Stomach (tissue), 9 donors: ENCODE data around the gene SPATA2. TPM values are rescaled to one million over a fixed set of nuclear protein-coding genes. Genes with fewer than 3 reads are reported as not detected.
A peak's percentile ranks its signal among the peaks of the same experiment; 100 is the strongest.

Experiments
- DNase-seq, 2 donors: peaks; one replicate each; pipeline versions ENCODE4 v3.0.0 to v3.0.0-alpha.2; 2013 to 2019
- H3K27ac ChIP-seq, 5 donors: fragments of 200-600 bp in 4 of 5; sonication (generic) in 4 of 5; one replicate each; pipeline ENCODE4 v1.5.1; 2013 to 2019; ENCODE audit warnings: mild to moderate bottlenecking in 1 of 5, moderate library complexity in 1 of 5
- H3K27me3 ChIP-seq, 3 donors: fragments of 200-600 bp; sonication (generic); one replicate each; pipeline ENCODE4 v1.5.1; 2017 to 2019; ENCODE audit warnings: mixed run types in 1 of 3
- H3K36me3 ChIP-seq, 4 donors: fragments of 200-600 bp; sonication (generic); 1 replicate in 3 of 4; 2 replicates in 1 of 4; pipeline ENCODE4 v1.5.1; 2016 to 2019
- H3K4me1 ChIP-seq, 4 donors: fragments of 200-600 bp; sonication (generic); one replicate each; pipeline ENCODE4 v1.5.1; 2016 to 2019
- H3K4me3 ChIP-seq, 4 donors: fragments of 200-600 bp; sonication (generic) in 3 of 4; one replicate each; pipeline ENCODE4 v1.5.1; 2016 to 2019; ENCODE audit warnings: mild to moderate bottlenecking in 1 of 4
- H3K9me3 ChIP-seq, 4 donors: fragments of 200-600 bp; sonication (generic); one replicate each; pipeline ENCODE4 v1.5.1; 2016 to 2019
- EP300 ChIP-seq: sonication (generic); formaldehyde crosslinking; IDR thresholded peaks from one replicate; pipeline ENCODE4 v1.6.1; 2017; ENCODE audit warnings: antibody characterized with exemption
- POLR2A ChIP-seq, 4 donors: fragments of 450-650 bp; IDR thresholded peaks; one replicate each; pipeline ENCODE4 v1.6.1; 2016; ENCODE audit warnings: antibody characterized with exemption in 4 of 4, control low read depth in 2 of 4, mild to moderate bottlenecking in 1 of 4, moderate library complexity in 1 of 4
- POLR2AphosphoS5 ChIP-seq, 3 donors: sonication (generic); formaldehyde crosslinking; IDR thresholded peaks; one replicate each; pipeline ENCODE4 v1.6.1; 2016; ENCODE audit warnings: antibody characterized with exemption in 3 of 3
- WGBS, 5 donors: extraction: QIAGEN DNeasy Blood & Tissue Kit in 3 of 5; methylation state at CpG; one replicate each; pipeline versions ENCODE4 v1.1.5 to v1.1.7; 2013 to 2018; 5-methylcytosine and 5-hydroxymethylcytosine counted together
- intact Hi-C: fragments of 100-400 bp; cut with DNase I; formaldehyde crosslinking; loops from one replicate; pipeline ENCODE4 v1.15.1; 2023; ENCODE audit warnings: low total_unique reads
- polyA plus RNA-seq, 3 donors: library from polyadenylated mRNA; stranded (reverse); fragments of 200-250 nt; gene quantifications; one replicate each; pipeline ENCODE4 v1.2.3, GENCODE V29; 2013
- total RNA-seq, 5 donors: library from RNA; depleted of rRNA; stranded (reverse); fragments of >200 nt; gene quantifications; one replicate each; pipeline versions ENCODE4 v1.1.0 to v1.2.3, GENCODE V29; 2014 to 2016
- TF ChIP-seq, protein P1 (sequence below), 7 experiments: fragments of 450-650 bp in 4 of 7; fragments of 200-600 bp in 3 of 7; sonication (generic) in 3 of 7; IDR thresholded peaks; one replicate each; pipeline ENCODE4 v1.5.1; 2016 to 2019; ENCODE audit warnings: antibody characterized with exemption in 7 of 7, control low read depth in 2 of 7, mild to moderate bottlenecking in 1 of 7
- donor health status: healthy with polysubstance abuse.
- donor health status: Bipolar disorder and iron deficiency.
- donor health status: healthy.

SPATA2 gene
- total and polyA plus RNA-seq, 8 donors: 2.6 to 14.3 (median 6.4) TPM

DNA sequence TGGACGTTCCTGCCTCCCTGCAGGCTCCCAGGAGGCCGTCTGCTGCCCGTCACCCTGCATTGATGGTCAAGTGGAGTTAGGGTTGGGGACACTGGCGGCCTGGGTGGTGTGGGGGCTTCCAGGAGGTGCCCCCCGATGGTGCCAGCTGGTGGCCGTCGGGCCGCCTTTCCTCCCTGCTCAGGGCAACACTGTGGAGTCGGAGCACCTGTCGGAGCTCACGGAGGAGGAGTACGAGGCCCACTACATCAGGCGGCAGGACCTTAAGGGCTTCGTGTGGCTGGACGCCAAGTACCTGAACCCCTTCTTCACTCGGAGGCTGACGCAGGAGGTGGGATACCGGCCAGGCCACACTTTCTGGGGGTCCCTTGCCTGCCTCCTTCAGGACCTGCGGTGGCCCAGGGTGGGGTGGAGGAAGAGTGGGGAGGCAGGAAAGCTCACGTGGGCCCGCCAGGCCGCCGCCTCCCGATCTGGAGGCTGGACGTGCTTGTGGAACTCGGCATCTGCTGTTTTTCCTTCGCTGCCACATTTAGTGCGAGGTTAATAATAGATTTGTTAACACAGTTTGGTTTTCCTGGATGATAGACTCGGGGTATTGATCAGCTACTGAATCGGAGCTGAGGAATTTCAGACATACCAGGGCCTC is 28.6 kb downstream of the SPATA2 start:
- TF ChIP-seq, protein P1, sequence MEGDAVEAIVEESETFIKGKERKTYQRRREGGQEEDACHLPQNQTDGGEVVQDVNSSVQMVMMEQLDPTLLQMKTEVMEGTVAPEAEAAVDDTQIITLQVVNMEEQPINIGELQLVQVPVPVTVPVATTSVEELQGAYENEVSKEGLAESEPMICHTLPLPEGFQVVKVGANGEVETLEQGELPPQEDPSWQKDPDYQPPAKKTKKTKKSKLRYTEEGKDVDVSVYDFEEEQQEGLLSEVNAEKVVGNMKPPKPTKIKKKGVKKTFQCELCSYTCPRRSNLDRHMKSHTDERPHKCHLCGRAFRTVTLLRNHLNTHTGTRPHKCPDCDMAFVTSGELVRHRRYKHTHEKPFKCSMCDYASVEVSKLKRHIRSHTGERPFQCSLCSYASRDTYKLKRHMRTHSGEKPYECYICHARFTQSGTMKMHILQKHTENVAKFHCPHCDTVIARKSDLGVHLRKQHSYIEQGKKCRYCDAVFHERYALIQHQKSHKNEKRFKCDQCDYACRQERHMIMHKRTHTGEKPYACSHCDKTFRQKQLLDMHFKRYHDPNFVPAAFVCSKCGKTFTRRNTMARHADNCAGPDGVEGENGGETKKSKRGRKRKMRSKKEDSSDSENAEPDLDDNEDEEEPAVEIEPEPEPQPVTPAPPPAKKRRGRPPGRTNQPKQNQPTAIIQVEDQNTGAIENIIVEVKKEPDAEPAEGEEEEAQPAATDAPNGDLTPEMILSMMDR (IDR thresholded peaks at IDR 0.05): no peak
- TF ChIP-seq POLR2A (IDR thresholded peaks at IDR 0.05) (no peak), EP300 (no peak), POLR2AphosphoS5 (IDR thresholded peaks at IDR 0.05) (no peak)
- Histone ChIP-seq H3K27me3 (no peaks in the 10 kb centered on the region), H3K36me3 (peaks cover 25 to 74% (median 71%) of the 10 kb centered on the region in 4 donors), H3K4me1 (peaks cover 39 to 54% (median 46%) of the 10 kb centered on the region in 4 donors), H3K4me3 (no peak overlapping the region), H3K27ac (peak overlapping the region; percentile 7 to 69 (median 59)), H3K9me3 (no peaks in the 10 kb centered on the region)
- intact Hi-C loops: no loop called here
- DNase-seq: no peak
- WGBS, 5 donors: 77 to 87% (median 84%) methylated on average over 27 to 30 of the region's 30 CpGs

DNA sequence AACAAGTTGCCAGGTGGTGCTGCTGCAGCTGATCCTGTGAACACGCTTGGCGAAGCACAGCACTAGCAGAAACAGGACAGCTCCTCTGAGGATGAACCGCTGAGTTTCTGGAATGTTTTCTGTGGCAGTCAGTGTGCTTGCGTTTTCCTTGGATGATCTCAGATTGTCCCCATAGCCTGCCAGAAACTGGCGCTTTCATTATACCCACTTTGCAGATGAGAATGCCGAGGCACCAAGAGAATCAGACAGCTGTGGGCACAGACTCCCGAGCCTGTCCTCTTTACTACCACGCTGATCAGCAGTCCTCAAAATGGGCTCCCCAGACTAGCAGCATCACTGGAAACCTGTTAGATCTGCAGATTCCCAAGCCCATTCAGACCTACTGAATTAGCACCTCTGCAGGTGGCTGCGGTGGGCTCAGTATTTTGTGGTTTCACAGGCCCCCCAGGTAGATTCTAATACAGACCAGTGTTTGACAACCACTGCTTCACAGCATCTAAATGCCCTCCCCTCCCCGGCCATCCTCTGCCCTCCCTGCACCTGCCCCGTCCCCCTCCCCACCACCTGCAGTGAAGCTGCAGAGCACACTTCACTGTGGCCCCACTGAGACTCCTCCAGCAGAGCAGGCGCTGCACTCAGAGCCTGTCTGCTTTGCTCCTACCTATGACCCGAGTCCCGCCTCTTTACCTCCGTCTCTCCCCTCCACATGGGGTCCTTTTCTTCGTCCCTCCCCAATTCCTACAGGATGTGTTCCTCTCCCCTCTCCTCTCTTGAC is 29.6 kb downstream of the SPATA2 start:
- Histone ChIP-seq H3K9me3 (no peaks in the 10 kb centered on the region), H3K4me1 (peaks cover 34 to 47% (median 40%) of the 10 kb centered on the region in 4 donors), H3K4me3 (no peak overlapping the region), H3K36me3 (peaks cover 25 to 82% (median 79%) of the 10 kb centered on the region in 4 donors), H3K27ac (peak overlapping the region in 1 of 5 donors; percentile 69), H3K27me3 (no peaks in the 10 kb centered on the region)
- TF ChIP-seq POLR2AphosphoS5 (IDR thresholded peaks at IDR 0.05) (no peak), POLR2A (IDR thresholded peaks at IDR 0.05) (no peak), EP300 (no peak)
- TF ChIP-seq, protein P1 (IDR thresholded peaks at IDR 0.05): no peak
- intact Hi-C loops: no loop called here
- 91 to 96% (median 94%) methylated on average over 16 of the region's 16 CpGs for WGBS, 5 donors
- DNase-seq: no peak

DNA sequence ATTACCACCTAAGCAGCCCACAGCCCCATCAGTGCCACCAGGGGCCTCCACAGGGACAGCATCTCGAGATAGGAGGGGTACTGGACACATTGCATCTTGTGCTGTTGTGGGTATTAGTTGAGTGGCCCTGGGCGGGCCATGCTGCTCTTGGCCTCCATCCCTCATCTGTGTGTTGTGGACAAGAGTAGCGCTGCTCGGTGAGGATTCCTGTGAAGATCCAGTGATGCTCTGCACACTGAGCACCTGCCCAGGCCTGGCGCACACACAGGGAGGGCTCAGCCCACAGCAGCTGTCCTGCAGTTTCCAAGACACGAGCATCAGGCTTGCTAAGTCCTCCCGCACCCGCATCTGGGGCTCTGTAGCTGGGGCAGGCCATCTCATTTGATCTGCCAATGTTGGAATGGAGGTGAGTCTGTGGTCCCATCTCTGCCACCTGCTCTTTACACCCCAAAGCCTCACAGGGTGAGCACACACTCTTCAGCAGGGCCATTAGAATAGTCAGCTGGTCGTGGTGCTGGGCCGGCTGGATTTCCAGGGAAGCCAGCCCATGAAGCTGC is 32.0 kb downstream of the SPATA2 start:
- Histone ChIP-seq H3K4me3 (no peak overlapping the region), H3K27me3 (no peaks in the 10 kb centered on the region), H3K36me3 (peaks cover 25 to 98% (median 93%) of the 10 kb centered on the region in 4 donors), H3K9me3 (no peaks in the 10 kb centered on the region), H3K27ac (no peak overlapping the region), H3K4me1 (peaks cover 12 to 44% (median 30%) of the 10 kb centered on the region in 4 donors)
- no peak for TF ChIP-seq EP300
- TF ChIP-seq, protein P1 (IDR thresholded peaks at IDR 0.05): no peak
- no peak for TF ChIP-seq POLR2AphosphoS5 (IDR thresholded peaks at IDR 0.05)
- TF ChIP-seq POLR2A (IDR thresholded peaks at IDR 0.05): no peak
- 93 to 98% (median 95%) methylated on average over 9 to 10 of the region's 10 CpGs for WGBS, 5 donors
- DNase-seq: no peak
- intact Hi-C loops: no loop called here

DNA sequence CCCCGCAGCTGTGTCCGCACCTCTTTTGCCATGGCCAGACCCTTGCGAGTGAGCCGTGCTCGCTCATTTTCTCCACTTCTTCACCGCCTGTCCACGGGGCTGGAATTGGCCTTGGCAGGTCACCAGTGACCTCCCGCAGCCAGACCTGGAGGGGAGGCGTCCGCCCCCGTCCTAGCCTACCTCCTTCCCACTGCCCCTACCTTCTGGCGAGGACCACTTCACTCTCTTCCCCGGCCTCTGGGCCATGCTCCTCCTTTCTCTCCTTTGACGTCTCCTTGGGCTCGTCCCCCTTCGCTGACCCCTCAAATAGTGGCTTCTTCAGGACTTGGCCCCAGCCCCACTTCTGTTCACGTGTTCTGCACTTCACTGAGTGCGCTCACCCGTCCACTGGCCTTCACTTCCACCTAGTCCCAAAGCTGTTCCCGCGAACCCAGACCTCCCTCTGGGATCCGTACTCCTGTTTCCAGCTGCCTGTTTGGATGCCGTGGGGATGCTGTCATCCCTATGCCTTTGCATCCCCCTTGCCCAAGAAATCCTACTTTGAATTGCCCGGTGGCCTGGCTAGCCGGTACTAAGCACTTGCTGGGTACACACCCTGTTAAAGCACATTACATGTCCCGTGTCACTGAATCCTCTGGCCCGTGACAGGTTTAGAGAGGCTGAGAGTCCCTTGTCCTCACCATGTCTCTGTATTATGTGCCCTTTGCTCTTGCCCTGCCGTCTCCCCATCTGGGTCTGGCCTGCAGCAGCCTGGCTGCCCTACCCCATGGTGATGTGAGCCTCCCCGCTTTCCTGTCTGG is 33.0 kb downstream of the SPATA2 start:
- peaks cover 25 to 92% (median 87%) of the 10 kb centered on the region in 4 donors for H3K36me3 ChIP-seq
- WGBS, 5 donors: 93 to 95% (median 93%) methylated on average over 28 to 29 of the region's 29 CpGs
- no peak for TF ChIP-seq EP300
- TF ChIP-seq, protein P1 (IDR thresholded peaks at IDR 0.05): no peak
- TF ChIP-seq POLR2AphosphoS5 (IDR thresholded peaks at IDR 0.05): no peak
- TF ChIP-seq POLR2A (IDR thresholded peaks at IDR 0.05): no peak
- DNase-seq: peak in 1 of 2 donors; percentile 17
- no peaks in the 10 kb centered on the region for H3K27me3 ChIP-seq
- no peak overlapping the region for H3K4me3 ChIP-seq
- H3K4me1 ChIP-seq: peaks cover 3 to 41% (median 25%) of the 10 kb centered on the region in 4 donors
- intact Hi-C loops: no loop called here
- H3K9me3 ChIP-seq: no peaks in the 10 kb centered on the region
- no peak overlapping the region for H3K27ac ChIP-seq
